Fibroblast of gingiva (primary cell): ENCODE data around the gene EHBP1.

ENCODE experiments used
- DNase-seq: peaks from one replicate; pipeline ENCODE4 v3.0.0-alpha.2; 2011; ENCODE audit warnings: low read depth

Gene EHBP1

GRCh38 chr2:62705007-62705829 is at the start of gene EHBP1:
Gene EHBP1 (plus strand): TSS chr2:62705713. CDS start chr2:62707192, 1,479 bp downstream.
- DNase-seq = peak; percentile 100

DNA sequence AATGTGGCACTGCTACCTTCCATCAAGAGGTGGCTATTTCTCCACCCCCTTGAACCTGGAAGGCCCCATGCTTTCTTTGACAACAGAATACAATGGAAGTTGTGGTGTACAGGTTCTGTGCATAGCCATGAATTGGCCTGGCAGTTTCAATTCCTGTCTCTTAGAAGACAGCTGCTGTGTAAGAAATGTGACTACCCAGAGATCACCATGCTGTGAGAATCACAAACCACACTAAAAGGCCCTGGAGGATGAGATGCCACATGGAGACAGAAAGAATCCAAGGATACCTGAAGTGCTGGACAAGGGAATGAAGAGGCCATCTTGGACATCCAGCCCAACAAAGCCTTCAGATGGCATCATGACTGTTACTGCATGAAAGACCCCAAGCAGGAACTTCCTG is 47.7 kb upstream of the EHBP1 start:
- no peak for DNase-seq

- no peak for DNase-seq
Observed at GRCh38 chr2:62658891-62659290, 46.6 kb upstream of the EHBP1 start.

DNA sequence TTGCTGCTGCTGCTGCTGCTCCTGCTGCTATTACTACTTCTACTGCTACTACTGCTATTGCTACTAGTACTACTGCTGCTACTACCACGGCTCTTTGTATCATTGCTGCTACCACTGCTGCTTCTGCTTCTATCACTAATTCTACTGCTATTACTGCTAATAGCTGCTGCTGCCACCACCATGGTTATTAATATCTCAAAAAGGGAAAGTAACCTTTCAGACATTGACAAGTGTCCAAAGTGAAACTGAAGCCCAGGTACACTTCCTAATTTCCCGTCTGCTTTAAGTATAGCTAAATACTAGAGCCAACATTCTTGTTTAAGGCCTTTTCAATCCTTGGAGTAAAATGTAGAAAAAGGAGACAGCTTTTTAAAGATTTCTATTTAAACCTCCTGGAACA is 45.4 kb upstream of the EHBP1 start:
- no peak for DNase-seq

- peak; percentile 97 for DNase-seq
Observed at GRCh38 chr2:62660582-62661262, 44.8 kb upstream of the EHBP1 start.

DNA sequence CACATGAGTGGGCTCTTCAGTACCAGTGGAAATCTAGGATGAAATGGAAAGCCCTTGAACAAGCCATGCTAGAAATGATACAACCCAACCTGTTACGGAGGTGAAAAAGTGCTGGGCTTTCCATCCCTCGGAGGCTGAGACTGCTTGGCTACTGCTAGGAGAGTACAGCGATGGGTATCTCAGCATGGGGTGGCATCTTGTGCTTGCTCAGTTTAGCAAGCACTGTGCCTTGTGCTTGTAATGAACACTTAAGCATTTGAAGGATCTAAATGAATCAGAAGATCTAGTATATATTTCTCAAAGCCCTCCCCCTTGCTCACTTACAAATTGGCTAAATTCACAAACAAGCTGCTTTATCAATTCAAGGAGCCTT is 44.3 kb upstream of the EHBP1 start:
- DNase-seq = peak; percentile 51

DNA sequence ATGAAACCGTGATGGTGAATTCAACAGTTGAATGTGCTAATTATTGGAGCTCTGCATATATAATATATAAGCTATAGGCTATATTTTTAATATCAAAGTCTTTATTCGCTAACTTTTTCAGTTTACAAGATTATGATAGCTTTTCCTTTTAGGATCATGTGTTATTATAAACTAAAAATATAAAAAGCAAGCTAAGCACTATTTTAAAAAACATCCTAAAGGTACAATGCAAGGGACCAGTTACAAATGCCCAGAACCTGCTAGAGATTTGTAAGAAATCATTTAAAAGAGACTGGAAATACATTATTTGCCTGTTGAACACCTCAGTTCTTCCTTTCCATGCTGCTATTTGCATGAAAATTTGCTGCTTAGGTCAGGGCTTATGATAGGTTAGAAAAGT is 43.4 kb upstream of the EHBP1 start:
- DNase-seq = no peak

DNA sequence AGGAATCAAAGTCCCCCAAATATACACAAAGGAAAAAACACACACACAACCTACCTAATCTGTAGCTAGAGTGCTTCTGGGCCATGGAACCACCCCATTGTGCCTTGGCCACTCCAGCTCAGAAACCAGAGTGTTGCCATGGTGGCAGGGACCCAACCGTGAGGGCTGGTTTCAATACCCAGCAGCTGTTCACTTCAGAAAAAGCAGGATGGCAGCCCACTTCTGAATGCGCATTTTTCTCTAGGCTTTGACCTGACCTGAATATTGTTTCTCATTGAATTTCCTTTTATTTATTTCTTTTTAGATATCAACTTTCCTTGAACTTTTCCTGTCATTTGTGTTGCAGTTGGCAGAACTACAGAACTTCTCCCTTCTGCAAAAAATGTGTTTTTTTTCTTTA is 43.0 kb upstream of the EHBP1 start:
- DNase-seq = peak; percentile 86

GRCh38 chr2:62663411-62663810 is 42.1 kb upstream of the EHBP1 start:
- DNase-seq = peak; percentile 100

DNA sequence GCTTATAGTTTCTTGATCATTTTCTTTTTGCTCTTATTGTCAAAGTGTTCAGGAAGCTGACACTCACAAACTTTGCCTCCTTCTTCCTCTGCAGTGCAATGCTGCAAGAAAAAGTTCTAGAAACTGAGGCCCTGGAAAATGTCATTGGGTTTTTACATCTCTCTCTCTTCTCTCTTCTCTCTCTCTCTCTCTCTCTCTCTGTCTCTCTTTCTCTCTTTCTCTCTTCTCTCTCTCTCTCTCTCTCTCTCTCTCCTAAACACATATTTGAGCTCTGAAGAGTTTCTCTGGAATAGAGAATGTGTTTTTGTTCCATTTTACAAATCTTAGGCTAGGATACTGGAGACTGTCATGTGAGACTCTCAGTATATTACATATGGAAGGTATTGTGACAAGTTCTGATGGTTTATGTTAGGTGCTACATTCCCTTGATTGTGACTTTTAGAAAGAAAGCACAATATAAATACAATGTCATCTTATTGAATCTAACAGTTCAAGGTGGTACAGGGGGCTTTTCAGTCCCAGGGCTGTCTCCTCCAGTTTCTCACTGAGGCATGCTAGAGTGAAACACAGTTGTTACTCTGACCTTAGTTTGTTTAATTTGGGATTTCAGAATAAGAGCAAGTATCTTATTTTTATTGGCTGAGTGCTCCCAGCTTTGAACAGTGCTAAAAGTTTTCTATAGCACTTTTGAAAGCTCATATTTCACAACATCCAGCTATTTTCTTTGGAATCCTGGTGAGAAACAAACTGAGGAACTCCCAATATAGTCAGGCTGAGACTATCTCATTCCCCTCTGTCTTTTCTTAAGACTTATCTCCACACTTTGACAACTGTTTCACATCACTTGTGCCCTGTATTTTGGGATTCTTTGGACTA is 41.4 kb upstream of the EHBP1 start:
- DNase-seq = peak; percentile 90

DNA sequence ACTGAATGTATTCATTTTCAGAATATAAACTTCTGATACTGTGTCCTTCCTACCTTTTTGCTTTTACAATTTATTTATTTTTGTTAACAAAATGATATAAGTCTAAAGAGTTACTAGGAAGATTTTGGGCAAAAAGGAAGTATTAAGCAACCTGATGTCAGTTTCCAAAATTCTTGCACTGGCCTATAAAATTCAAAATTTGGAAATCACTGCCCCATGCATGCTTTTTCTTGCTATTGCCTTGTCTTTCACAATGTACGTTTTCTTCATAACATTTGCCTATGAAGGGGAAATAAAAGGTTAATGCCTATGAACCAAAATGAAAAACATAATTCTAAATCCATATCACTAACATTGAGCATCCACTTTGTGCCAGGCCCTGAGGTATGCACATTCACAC is 40.1 kb upstream of the EHBP1 start:
- peak; percentile 57 for DNase-seq

DNA sequence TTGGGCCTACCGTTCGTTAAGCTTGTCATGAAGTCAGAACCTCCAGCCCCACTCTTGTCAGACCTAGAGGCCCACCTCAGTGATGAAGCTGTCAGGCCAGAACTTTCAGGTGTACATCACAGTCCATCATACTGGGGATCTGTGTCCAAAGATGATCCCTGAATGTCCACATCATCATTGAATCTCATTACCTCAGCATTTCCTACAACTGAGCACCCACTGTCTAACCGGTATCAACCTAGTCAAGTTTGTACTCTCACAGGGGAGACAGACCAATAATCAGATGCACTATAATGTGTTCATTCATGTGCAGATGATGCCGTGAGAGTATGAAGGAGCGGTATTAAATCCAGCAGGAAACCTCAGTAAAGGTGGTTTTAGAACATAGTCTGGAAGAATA is 36.3 kb upstream of the EHBP1 start:
- no peak for DNase-seq

GRCh38 chr2:62672601-62673000 is 32.9 kb upstream of the EHBP1 start:
- peak; percentile 40 for DNase-seq

DNA sequence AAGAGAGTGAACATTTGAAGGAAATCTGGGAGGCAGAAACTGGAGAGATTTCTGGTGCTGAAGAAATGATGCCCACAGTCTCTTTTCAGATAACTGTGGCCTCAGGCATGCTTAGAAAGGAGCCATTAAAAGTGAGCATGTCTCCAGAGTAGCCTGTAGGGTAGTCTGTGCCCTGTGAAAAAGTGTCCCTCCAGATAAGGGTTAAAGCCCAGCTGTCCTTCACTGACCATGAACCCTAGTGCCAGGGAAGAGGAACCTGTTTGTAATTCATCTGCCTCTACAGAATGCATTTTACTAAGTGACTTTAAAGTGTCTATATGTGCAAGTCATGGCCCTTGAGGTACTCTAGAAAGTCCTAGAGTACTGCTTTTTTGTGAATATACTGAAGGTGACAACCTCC is 30.5 kb upstream of the EHBP1 start:
- no peak for DNase-seq

- no peak for DNase-seq
Observed at GRCh38 chr2:62685256-62685655, 20.3 kb upstream of the EHBP1 start.

DNA sequence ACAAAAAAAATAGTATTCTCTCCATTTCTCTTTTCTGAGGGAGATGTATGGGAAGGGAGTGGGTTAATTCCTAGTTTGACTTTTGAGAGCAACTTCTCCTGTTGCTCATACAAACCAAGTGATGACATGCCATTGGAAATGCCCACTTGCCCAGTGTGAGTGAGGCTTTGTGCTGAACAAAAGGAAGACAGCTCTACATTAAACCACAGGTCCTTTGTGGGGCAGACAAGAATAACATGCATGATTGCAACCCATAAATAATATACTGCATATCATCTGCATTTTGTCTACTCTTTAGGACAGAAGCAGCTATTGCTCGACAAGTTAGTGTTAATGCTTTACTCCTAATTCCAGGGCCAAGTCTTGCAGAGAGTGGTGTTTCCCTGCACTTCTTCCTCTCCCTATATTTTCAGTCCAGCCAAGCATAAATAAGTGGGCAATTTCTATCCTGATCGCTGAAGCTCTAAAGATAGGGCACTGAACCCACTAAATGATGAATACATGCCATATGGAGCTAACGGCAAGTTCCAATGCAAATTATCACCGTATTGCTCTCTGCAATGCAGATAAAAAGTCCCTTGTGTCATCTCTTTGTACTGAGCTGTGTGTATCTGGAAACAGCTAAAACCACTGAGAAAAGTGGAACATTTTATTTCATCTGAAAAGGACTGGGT is 19.4 kb upstream of the EHBP1 start:
- no peak for DNase-seq

GRCh38 chr2:62687636-62688035 is 17.9 kb upstream of the EHBP1 start:
- DNase-seq = no peak

- DNase-seq = no peak
Observed at GRCh38 chr2:62688771-62689170, 16.7 kb upstream of the EHBP1 start.

- no peak for DNase-seq
Observed at GRCh38 chr2:62691186-62691585, 14.3 kb upstream of the EHBP1 start.

GRCh38 chr2:62692225-62692624 is 13.3 kb upstream of the EHBP1 start:
- DNase-seq = no peak

GRCh38 chr2:62698653-62699052 is 6.9 kb upstream of the EHBP1 start:
- peak; percentile 86 for DNase-seq

- no peak for DNase-seq
Observed at GRCh38 chr2:62704654-62705006, 883 bp upstream of the EHBP1 start.
